Measurements from ENCODE around the gene NCAPD2. TPM values are rescaled to one million over a fixed set of nuclear protein-coding genes. Genes with fewer than 3 reads are reported as not detected.

NCAPD2 gene
- total and polyA plus RNA-seq, 7 donors = 3.9 to 13.4 (median 10.1) TPM

GRCh38 chr12:6549684-6550151, 55.8 kb downstream of the NCAPD2 start:
- ATAC-seq (no peak), DNase-seq (no peak)
- Histone ChIP-seq H3K27ac (peak overlapping the region; percentile 100), H3K9me3 (no peaks in the 10 kb centered on the region), H3K36me3 (ENCODE audit: insufficient read depth in 1 of 2, low read depth in 1 of 2) (peaks cover 0 to 57% of the 10 kb centered on the region in 2 donors), H3K27me3 (ENCODE audit: insufficient read depth in 3 of 3, low read length in 2 of 3) (no peaks in the 10 kb centered on the region), H3K4me3 (peak overlapping the region; percentile 95), H3K4me1 (peaks cover 46% of the 10 kb centered on the region)
- WGBS, 3 donors = 90 to 94% (median 90%) methylated on average over 18 of the region's 18 CpGs
- no peak for TF ChIP-seq CTCF (IDR thresholded peaks at IDR 0.05)
- intact Hi-C loops (cut with DNase I) = loop anchor here in 1 of 2 donors (2.0 kb wide), 1 partner anchor 15 kb away; the partner anchor contains the start of gene GAPDH

GRCh38 chr12:6550294-6551062, 56.6 kb downstream of the NCAPD2 start:
- DNase-seq (no peak), ATAC-seq (no peak)
- H3K9me3 ChIP-seq = no peaks in the 10 kb centered on the region
- H3K4me1 ChIP-seq = peaks cover 49% of the 10 kb centered on the region
- no peaks in the 10 kb centered on the region for H3K27me3 ChIP-seq (ENCODE audit: insufficient read depth in 3 of 3, low read length in 2 of 3)
- H3K27ac ChIP-seq = peak overlapping the region; percentile 100
- H3K36me3 ChIP-seq (ENCODE audit: insufficient read depth in 1 of 2, low read depth in 1 of 2) = peaks cover 0 to 49% of the 10 kb centered on the region in 2 donors
- TF ChIP-seq CTCF (IDR thresholded peaks at IDR 0.05) = no peak
- intact Hi-C loops (cut with DNase I) = loop anchor here in 1 of 2 donors (2.0 kb wide), 1 partner anchor 16 kb away; the partner anchor contains the start of gene GAPDH
- peak overlapping the region; percentile 95 for H3K4me3 ChIP-seq
- WGBS, 3 donors = 47 to 64% (median 50%) methylated on average over 24 of the region's 24 CpGs

GRCh38 chr12:6551063-6551461, 57.2 kb downstream of the NCAPD2 start:
- DNase-seq (peak; percentile 88 to 94), ATAC-seq (peak; percentile 56 to 63 (median 58))
- intact Hi-C loops (cut with DNase I) = loop anchor here in 1 of 2 donors (2.0 kb wide), 1 partner anchor 16 kb away; the partner anchor contains the start of gene GAPDH
- Histone ChIP-seq H3K4me3 (peak overlapping the region; percentile 95), H3K4me1 (peaks cover 49% of the 10 kb centered on the region), H3K27ac (peak overlapping the region; percentile 100), H3K9me3 (no peaks in the 10 kb centered on the region), H3K36me3 (ENCODE audit: insufficient read depth in 1 of 2, low read depth in 1 of 2) (peaks cover 0 to 43% of the 10 kb centered on the region in 2 donors), H3K27me3 (ENCODE audit: insufficient read depth in 3 of 3, low read length in 2 of 3) (no peaks in the 10 kb centered on the region)
- TF ChIP-seq CTCF (IDR thresholded peaks at IDR 0.05) = no peak
- WGBS, 3 donors = 17 to 32% (median 21%) methylated on average over 14 to 18 of the region's 18 CpGs

GRCh38 chr12:6551496-6552139, 57.7 kb downstream of the NCAPD2 start:
- Histone ChIP-seq H3K9me3 (no peaks in the 10 kb centered on the region), H3K36me3 (ENCODE audit: insufficient read depth in 1 of 2, low read depth in 1 of 2) (peaks cover 0 to 41% of the 10 kb centered on the region in 2 donors), H3K4me3 (peak overlapping the region; percentile 95), H3K4me1 (peaks cover 49% of the 10 kb centered on the region), H3K27ac (peak overlapping the region; percentile 100), H3K27me3 (ENCODE audit: insufficient read depth in 3 of 3, low read length in 2 of 3) (no peaks in the 10 kb centered on the region)
- ATAC-seq (peak; percentile 9 to 39 (median 20)), DNase-seq (peak; percentile 62 to 76)
- WGBS, 3 donors = 14 to 23% (median 14%) methylated on average over 11 of the region's 11 CpGs
- TF ChIP-seq CTCF (IDR thresholded peaks at IDR 0.05) = no peak
- intact Hi-C loops (cut with DNase I) = loop anchor here in 1 of 2 donors (2.0 kb wide), 1 partner anchor 17 kb away; the partner anchor contains the start of gene GAPDH

All from psoas muscle (tissue), 8 donors.